ENCODE results near the gene TTL. TPM values are rescaled to one million over a fixed set of nuclear protein-coding genes. Genes with fewer than 3 reads are reported as not detected.
A peak's percentile ranks its signal among the peaks of the same experiment; 100 is the strongest.

The TTL gene
- total RNA-seq, 4 donors from 2014 or later, result 14.8 to 25.5 (median 21.2) TPM

GRCh38 chr2:112480530-112481049 lies 1.4 kb upstream of the TTL start:
- peak overlapping the region; percentile 63 for H3K4me3 ChIP-seq (ENCODE audit: low read depth, poor library complexity, severe bottlenecking)
- intact Hi-C loops (cut with DNase I; ENCODE audit: low total_unique reads), result loop anchor here (10.0 kb wide), 1 partner anchor 244 kb away; the partner anchor contains the start of gene NT5DC4
- no peak for DNase-seq (ENCODE audit: low spot score in 2 of 2)
- WGBS, 2 donors, result 13 to 18% methylated on average over 20 of the region's 20 CpGs
- no peak for TF ChIP-seq POLR2A (IDR thresholded peaks at IDR 0.05)
- TF ChIP-seq, protein P1, sequence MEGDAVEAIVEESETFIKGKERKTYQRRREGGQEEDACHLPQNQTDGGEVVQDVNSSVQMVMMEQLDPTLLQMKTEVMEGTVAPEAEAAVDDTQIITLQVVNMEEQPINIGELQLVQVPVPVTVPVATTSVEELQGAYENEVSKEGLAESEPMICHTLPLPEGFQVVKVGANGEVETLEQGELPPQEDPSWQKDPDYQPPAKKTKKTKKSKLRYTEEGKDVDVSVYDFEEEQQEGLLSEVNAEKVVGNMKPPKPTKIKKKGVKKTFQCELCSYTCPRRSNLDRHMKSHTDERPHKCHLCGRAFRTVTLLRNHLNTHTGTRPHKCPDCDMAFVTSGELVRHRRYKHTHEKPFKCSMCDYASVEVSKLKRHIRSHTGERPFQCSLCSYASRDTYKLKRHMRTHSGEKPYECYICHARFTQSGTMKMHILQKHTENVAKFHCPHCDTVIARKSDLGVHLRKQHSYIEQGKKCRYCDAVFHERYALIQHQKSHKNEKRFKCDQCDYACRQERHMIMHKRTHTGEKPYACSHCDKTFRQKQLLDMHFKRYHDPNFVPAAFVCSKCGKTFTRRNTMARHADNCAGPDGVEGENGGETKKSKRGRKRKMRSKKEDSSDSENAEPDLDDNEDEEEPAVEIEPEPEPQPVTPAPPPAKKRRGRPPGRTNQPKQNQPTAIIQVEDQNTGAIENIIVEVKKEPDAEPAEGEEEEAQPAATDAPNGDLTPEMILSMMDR (IDR thresholded peaks at IDR 0.05), result no peak

DNA sequence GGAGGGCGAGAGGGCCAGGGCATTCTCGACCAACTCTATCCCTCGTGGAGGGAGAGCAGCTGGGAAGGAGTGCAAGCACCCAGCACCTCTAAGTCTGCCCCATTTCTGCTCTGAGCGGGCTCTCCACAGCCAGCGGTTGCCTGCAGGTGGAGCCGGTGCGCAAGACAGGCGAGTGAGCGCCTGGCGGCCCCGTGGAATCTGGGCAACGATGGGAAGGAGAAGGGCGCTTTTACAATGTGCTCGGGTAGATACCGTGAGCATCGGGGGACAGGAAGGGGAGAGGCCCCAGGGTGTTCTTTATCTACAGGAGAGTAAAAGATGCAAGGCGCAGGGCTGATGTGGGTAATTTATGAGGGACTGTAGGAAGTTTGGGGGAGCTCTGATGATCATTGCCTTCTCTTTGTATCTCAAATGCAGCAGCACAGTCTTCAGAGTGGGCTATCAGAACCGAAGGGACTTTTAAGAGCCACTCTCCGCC lies 867 bp upstream of the TTL start:
- DNase-seq (ENCODE audit: low spot score in 2 of 2), result peak; percentile 70 to 95
- peak overlapping the region; percentile 63 for H3K4me3 ChIP-seq (ENCODE audit: low read depth, poor library complexity, severe bottlenecking)
- TF ChIP-seq POLR2A (IDR thresholded peaks at IDR 0.05), result no peak
- TF ChIP-seq, protein P1 (IDR thresholded peaks at IDR 0.05), result peak in 1 of 3 donors; percentile 13
- intact Hi-C loops (cut with DNase I; ENCODE audit: low total_unique reads), result loop anchor here (10.0 kb wide), 1 partner anchor 244 kb away; the partner anchor contains the start of gene NT5DC4
- WGBS, 2 donors, result 0% methylated on average over 18 to 19 of the region's 19 CpGs

GRCh38 chr2:112482309-112483041 lies 519 bp downstream of the TTL start:
- TF ChIP-seq POLR2A (IDR thresholded peaks at IDR 0.05), result no peak
- TF ChIP-seq, protein P1 (IDR thresholded peaks at IDR 0.05), result no peak
- peak overlapping the region; percentile 87 for H3K4me3 ChIP-seq (ENCODE audit: low read depth, poor library complexity, severe bottlenecking)
- DNase-seq (ENCODE audit: low spot score in 2 of 2), result peak; percentile 17 to 87
- intact Hi-C loops (cut with DNase I; ENCODE audit: low total_unique reads), result loop anchor here (10.0 kb wide), 1 partner anchor 242 kb away; the partner anchor contains the start of gene NT5DC4
- WGBS, 2 donors, result 0 to 1% methylated on average over 47 to 59 of the region's 77 CpGs

GRCh38 chr2:112483042-112483473 lies 1.1 kb downstream of the TTL start:
- WGBS, 2 donors, result 5% methylated on average over 10 of the region's 10 CpGs
- intact Hi-C loops (cut with DNase I; ENCODE audit: low total_unique reads), result loop anchor here (10.0 kb wide), 1 partner anchor 242 kb away; the partner anchor contains the start of gene NT5DC4
- peak overlapping the region; percentile 87 for H3K4me3 ChIP-seq (ENCODE audit: low read depth, poor library complexity, severe bottlenecking)
- DNase-seq (ENCODE audit: low spot score in 2 of 2), result no peak
- TF ChIP-seq POLR2A (IDR thresholded peaks at IDR 0.05), result no peak
- TF ChIP-seq, protein P1 (IDR thresholded peaks at IDR 0.05), result no peak

- 66 to 68% methylated on average over 3 of the region's 3 CpGs for WGBS, 2 donors
- no peak for DNase-seq (ENCODE audit: low spot score in 2 of 2)
- intact Hi-C loops (cut with DNase I; ENCODE audit: low total_unique reads), result loop anchor here (10.0 kb wide), 1 partner anchor 241 kb away; the partner anchor contains the start of gene NT5DC4
- H3K4me3 ChIP-seq (ENCODE audit: low read depth, poor library complexity, severe bottlenecking), result no peak overlapping the region
- TF ChIP-seq, protein P1 (IDR thresholded peaks at IDR 0.05), result no peak
- no peak for TF ChIP-seq POLR2A (IDR thresholded peaks at IDR 0.05)
Measured at GRCh38 chr2:112483831-112484230, 1.9 kb downstream of the TTL start.
